HepG2 (cell line): Measurements from ENCODE around the gene CALR. TPM values are rescaled to one million over a fixed set of nuclear protein-coding genes. Genes with fewer than 3 reads are reported as not detected.

Experiments
- CREM ChIP-seq, 2 experiments: sonication (generic) in 1 of 2; formaldehyde crosslinking in 1 of 2; IDR thresholded peaks; 2 replicates each; pipeline versions ENCODE4 v1.4.0 to v1.6.1; 2016 to 2020; ENCODE audit warnings: antibody characterized with exemption in 1 of 2, mild to moderate bottlenecking in 1 of 2, missing genetic modification reagents in 1 of 2
- EHMT2 ChIP-seq: fragments of 200-600 bp; sonication (generic); IDR thresholded peaks from 2 replicates; pipeline ENCODE4 v1.7.0; 2017; ENCODE audit warnings: antibody characterized with exemption, low read depth, low read length, borderline replicate concordance
- GABPA ChIP-seq, 2 experiments: IDR thresholded peaks; 2 replicates each; pipeline ENCODE4 v1.6.1; 2011 to 2016; ENCODE audit warnings: low read depth in 2 of 2, low read length in 1 of 2, missing biosample characterization in 1 of 2, missing genetic modification characterization in 1 of 2
- GLI4 ChIP-seq: sonication (generic); formaldehyde crosslinking; IDR thresholded peaks from 2 replicates; pipeline ENCODE4 v1.5.1; 2020; ENCODE audit warnings: missing genetic modification reagents, mild to moderate bottlenecking, moderate library complexity, borderline replicate concordance
- HES4 ChIP-seq: sonication (generic); formaldehyde crosslinking; IDR thresholded peaks from 2 replicates; pipeline ENCODE4 v1.9.0; 2021; ENCODE audit warnings: mild to moderate bottlenecking, missing genetic modification reagents, borderline replicate concordance
- KLF16 ChIP-seq, 2 experiments: sonication (generic) in 1 of 2; formaldehyde crosslinking in 1 of 2; IDR thresholded peaks; 2 replicates each; pipeline versions ENCODE4 v1.6.1 to v1.8.0; 2016 to 2023; ENCODE audit warnings: missing genetic modification reagents in 2 of 2, missing compliant biosample characterization in 1 of 2
- MIER3 ChIP-seq: IDR thresholded peaks from 2 replicates; pipeline ENCODE4 v1.6.1; 2016; ENCODE audit warnings: missing compliant biosample characterization, borderline replicate concordance
- MLLT10 ChIP-seq: sonication (generic); formaldehyde crosslinking; IDR thresholded peaks from 2 replicates; pipeline ENCODE4 v1.4.0; 2020; ENCODE audit warnings: missing genetic modification reagents
- MTF2 ChIP-seq: sonication (generic); formaldehyde crosslinking; IDR thresholded peaks from 2 replicates; pipeline ENCODE4 v1.5.0; 2020; ENCODE audit warnings: missing genetic modification reagents, borderline replicate concordance
- NCOA2 ChIP-seq: sonication (generic); formaldehyde crosslinking; IDR thresholded peaks from 2 replicates; pipeline ENCODE4 v1.8.0; 2022; ENCODE audit warnings: inconsistent platforms
- PHF8 ChIP-seq: sonication (generic); formaldehyde crosslinking; IDR thresholded peaks from 2 replicates; pipeline ENCODE4 v1.5.0; 2020; ENCODE audit warnings: missing genetic modification reagents
- SPEN ChIP-seq: sonication (generic); formaldehyde crosslinking; IDR thresholded peaks from 2 replicates; pipeline ENCODE4 v1.5.1; 2020; ENCODE audit warnings: low read depth, mild to moderate bottlenecking, missing genetic modification reagents
- TCF12 ChIP-seq, 2 experiments: fragments of 450-650 bp in 1 of 2; sonication (generic) in 1 of 2; formaldehyde crosslinking in 1 of 2; IDR thresholded peaks; 2 replicates each; pipeline versions ENCODE4 v1.6.1 to v1.8.0; 2017 to 2022; ENCODE audit warnings: antibody characterized with exemption in 1 of 2, mild to moderate bottlenecking in 1 of 2, missing genetic modification reagents in 1 of 2, moderate library complexity in 1 of 2
- ZNF431 ChIP-seq: sonication (generic); formaldehyde crosslinking; IDR thresholded peaks from 2 replicates; pipeline ENCODE4 v1.9.0; 2022; ENCODE audit warnings: missing genetic modification reagents, low read depth, mild to moderate bottlenecking, borderline replicate concordance
- ZNF510 ChIP-seq: sonication (generic); formaldehyde crosslinking; IDR thresholded peaks from 2 replicates; pipeline ENCODE4 v1.4.0; 2020; ENCODE audit warnings: low read depth, mild to moderate bottlenecking, missing genetic modification reagents
- ZNF550 ChIP-seq: sonication (generic); formaldehyde crosslinking; IDR thresholded peaks from 2 replicates; pipeline ENCODE4 v1.4.0; 2020; ENCODE audit warnings: mild to moderate bottlenecking, missing genetic modification reagents, borderline replicate concordance
- ZNF747 ChIP-seq: sonication (generic); formaldehyde crosslinking; IDR thresholded peaks from 2 replicates; pipeline ENCODE4 v1.8.1; 2023; ENCODE audit warnings: missing genetic modification reagents, mild to moderate bottlenecking, borderline replicate concordance
- ZNF782 ChIP-seq: sonication (generic); formaldehyde crosslinking; IDR thresholded peaks from 2 replicates; pipeline ENCODE4 v1.4.0; 2020; ENCODE audit warnings: missing genetic modification reagents, mild to moderate bottlenecking, borderline replicate concordance
- ZNF839 ChIP-seq: sonication (generic); formaldehyde crosslinking; IDR thresholded peaks from 2 replicates; pipeline ENCODE4 v1.4.0; 2020; ENCODE audit warnings: missing genetic modification reagents, mild to moderate bottlenecking, borderline replicate concordance
- ZNF878 ChIP-seq: sonication (generic); formaldehyde crosslinking; IDR thresholded peaks from 2 replicates; pipeline ENCODE4 v1.8.1; 2023; ENCODE audit warnings: mild to moderate bottlenecking, missing genetic modification reagents, moderate library complexity
- ZSCAN22 ChIP-seq: sonication (generic); formaldehyde crosslinking; IDR thresholded peaks from 2 replicates; pipeline ENCODE4 v1.4.0; 2020; ENCODE audit warnings: mild to moderate bottlenecking, missing genetic modification reagents
- polyA plus RNA-seq, 8 experiments: library from polyadenylated mRNA; depleted of rRNA in 3 of 8; stranded (reverse) in 7 of 8; unstranded in 1 of 8; fragments of >200 nt; fragmentation: Illumina TruSeq in 4 of 8; extraction: Trizol in 4 of 8; gene quantifications; 2 replicates each; pipeline versions ENCODE4 v1.2.1 to v1.2.3, GENCODE V29; 2011 to 2016; ENCODE audit warnings: low read depth in 4 of 8, missing spikeins in 1 of 8, mixed read lengths in 1 of 8; ENCODE audit not compliant: insufficient read depth in 1 of 8
- total RNA-seq, 5 experiments: library from RNA; depleted of rRNA; stranded (reverse); fragments of >200 nt; fragmentation: Illumina TruSeq; extraction: Trizol; gene quantifications; 2 replicates each; pipeline ENCODE4 v1.2.3, GENCODE V29; 2016; ENCODE audit warnings: low read depth in 1 of 5
- TF ChIP-seq, protein P1 (sequence below): sonication (generic); formaldehyde crosslinking; IDR thresholded peaks from 2 replicates; pipeline ENCODE4 v1.8.0; 2022; ENCODE audit warnings: missing genetic modification reagents, mild to moderate bottlenecking, inconsistent platforms, borderline replicate concordance
- TF ChIP-seq, protein P2 (sequence below): sonication (generic); formaldehyde crosslinking; IDR thresholded peaks from 2 replicates; pipeline ENCODE4 v1.4.0; 2020; ENCODE audit warnings: missing genetic modification reagents
- TF ChIP-seq, protein P3 (sequence below): IDR thresholded peaks from 2 replicates; pipeline ENCODE4 v1.6.1; 2018; ENCODE audit warnings: missing genetic modification reagents

The CALR gene
- total and polyA plus RNA-seq, 2 of the 13 experiments (the other 11 are each of a cell fraction or from before 2014, with no cell fraction given), result 898 to 934 TPM

DNA sequence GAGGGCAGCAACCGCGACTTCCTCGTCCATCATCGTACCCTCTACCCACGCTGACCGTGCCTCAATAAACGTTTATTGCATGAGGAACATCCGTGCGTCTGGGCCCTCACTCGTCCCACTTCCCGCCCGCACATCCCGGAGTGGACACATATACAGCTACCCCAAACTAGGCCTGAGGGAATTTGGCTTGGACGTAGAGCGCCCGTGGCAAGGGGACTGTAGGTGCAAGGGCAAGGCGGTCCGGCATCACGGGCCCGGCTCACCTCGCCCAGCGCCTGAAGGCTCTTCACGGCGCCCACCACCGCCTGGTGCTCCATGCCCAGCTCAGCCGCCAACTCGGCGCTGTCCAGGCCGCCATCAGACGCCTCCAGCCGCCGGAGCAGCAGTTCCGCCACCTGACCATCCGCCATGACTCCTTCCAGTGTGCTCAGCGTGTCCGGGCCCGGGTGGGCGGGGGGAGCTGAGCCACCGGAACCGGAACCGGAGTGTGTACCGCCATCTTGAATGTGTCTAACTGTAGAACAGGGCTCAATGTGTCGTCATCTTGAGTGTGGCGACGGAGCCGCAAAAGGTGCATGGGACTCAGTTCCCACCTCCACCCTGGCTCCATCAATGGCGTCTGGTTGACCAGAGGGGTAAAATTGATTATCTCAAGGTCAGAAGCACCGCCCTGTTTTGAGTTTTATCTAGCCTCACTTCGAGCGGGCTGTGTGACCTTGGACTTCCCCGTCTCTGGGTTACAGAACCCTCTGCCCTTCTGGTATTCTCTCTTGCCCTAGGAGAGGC, 4.9 kb upstream of the CALR start, which contains the start of gene FARSA (continued):
- peak; percentile 83; the same call in 1 of the 2 replicates for TF ChIP-seq ZNF747 (CRISPR knock-in tag)
- peak; percentile 94; the same call in 1 of the 2 replicates for TF ChIP-seq ZNF510 (CRISPR knock-in tag)
- peak in 1 of 2 experiments; percentile 81; a peak in 1 of 4 replicates for TF ChIP-seq KLF16 (CRISPR knock-in tag; IDR thresholded peaks at IDR 0.05)
- peak; percentile 62; the same call in 1 of the 2 replicates for TF ChIP-seq ZNF782
- TF ChIP-seq NCOA2 (CRISPR knock-in tag), result 0 out of 2 replicates have a peak, but pooled peaks have one; percentile 38
- TF ChIP-seq, protein P1, sequence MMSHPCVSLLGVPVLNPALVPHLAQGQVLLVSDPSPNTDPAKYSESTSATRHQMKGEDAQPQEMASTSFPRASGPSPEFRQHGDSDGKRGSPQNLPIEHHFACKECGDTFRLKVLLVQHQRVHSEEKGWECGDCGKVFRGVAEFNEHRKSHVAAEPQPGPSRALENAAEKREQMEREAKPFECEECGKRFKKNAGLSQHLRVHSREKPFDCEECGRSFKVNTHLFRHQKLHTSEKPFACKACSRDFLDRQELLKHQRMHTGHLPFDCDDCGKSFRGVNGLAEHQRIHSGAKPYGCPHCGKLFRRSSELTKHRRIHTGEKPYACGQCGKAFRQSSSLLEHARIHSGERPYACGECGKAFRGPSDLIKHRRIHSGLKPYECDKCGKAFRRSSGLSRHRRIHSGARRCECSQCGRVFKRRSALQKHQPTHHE (CRISPR knock-in tag), result peak; percentile 77
- TF ChIP-seq PHF8, result peak; percentile 97
- TF ChIP-seq TCF12 (IDR thresholded peaks at IDR 0.05), result no peak
- TF ChIP-seq TCF12 (CRISPR knock-in tag; IDR thresholded peaks at IDR 0.05), result peak; percentile 76
- TF ChIP-seq ZNF550, result no peak; the same call in 1 of the 2 replicates
- TF ChIP-seq ZSCAN22 (CRISPR knock-in tag), result peak; percentile 90
- no peak for TF ChIP-seq MLLT10
- TF ChIP-seq ZNF839, result peak; percentile 84; the same call in 1 of the 2 replicates
- TF ChIP-seq CREM (IDR thresholded peaks at IDR 0.05), result peak; percentile 84
- no peak for TF ChIP-seq CREM (CRISPR knock-in tag; IDR thresholded peaks at IDR 0.05)
- TF ChIP-seq, protein P2, sequence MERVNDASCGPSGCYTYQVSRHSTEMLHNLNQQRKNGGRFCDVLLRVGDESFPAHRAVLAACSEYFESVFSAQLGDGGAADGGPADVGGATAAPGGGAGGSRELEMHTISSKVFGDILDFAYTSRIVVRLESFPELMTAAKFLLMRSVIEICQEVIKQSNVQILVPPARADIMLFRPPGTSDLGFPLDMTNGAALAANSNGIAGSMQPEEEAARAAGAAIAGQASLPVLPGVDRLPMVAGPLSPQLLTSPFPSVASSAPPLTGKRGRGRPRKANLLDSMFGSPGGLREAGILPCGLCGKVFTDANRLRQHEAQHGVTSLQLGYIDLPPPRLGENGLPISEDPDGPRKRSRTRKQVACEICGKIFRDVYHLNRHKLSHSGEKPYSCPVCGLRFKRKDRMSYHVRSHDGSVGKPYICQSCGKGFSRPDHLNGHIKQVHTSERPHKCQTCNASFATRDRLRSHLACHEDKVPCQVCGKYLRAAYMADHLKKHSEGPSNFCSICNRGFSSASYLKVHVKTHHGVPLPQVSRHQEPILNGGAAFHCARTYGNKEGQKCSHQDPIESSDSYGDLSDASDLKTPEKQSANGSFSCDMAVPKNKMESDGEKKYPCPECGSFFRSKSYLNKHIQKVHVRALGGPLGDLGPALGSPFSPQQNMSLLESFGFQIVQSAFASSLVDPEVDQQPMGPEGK, result peak; percentile 56
- TF ChIP-seq GABPA (IDR thresholded peaks at IDR 0.05; ENCODE audit: low read depth, low read length), result peak; percentile 93
- TF ChIP-seq GABPA (CRISPR knock-in tag; IDR thresholded peaks at IDR 0.05; ENCODE audit: low read depth), result peak; percentile 99
- peak; percentile 73; the same call in 1 of the 2 replicates for TF ChIP-seq EHMT2
- peak; percentile 22; the same call in 1 of the 2 replicates for TF ChIP-seq MIER3 (CRISPR knock-in tag)
- TF ChIP-seq ZNF878 (CRISPR knock-in tag), result no peak
- no peak for TF ChIP-seq MTF2 (CRISPR knock-in tag)
- 0 out of 2 replicates have a peak, but pooled peaks have one; percentile 87 for TF ChIP-seq HES4 (CRISPR knock-in tag)
- TF ChIP-seq ZNF431 (CRISPR knock-in tag), result peak; percentile 87; the same call in 1 of the 2 replicates
- peak; percentile 56; the same call in 1 of the 2 replicates for TF ChIP-seq SPEN
- TF ChIP-seq GLI4 (CRISPR knock-in tag), result no peak
- TF ChIP-seq, protein P3, sequence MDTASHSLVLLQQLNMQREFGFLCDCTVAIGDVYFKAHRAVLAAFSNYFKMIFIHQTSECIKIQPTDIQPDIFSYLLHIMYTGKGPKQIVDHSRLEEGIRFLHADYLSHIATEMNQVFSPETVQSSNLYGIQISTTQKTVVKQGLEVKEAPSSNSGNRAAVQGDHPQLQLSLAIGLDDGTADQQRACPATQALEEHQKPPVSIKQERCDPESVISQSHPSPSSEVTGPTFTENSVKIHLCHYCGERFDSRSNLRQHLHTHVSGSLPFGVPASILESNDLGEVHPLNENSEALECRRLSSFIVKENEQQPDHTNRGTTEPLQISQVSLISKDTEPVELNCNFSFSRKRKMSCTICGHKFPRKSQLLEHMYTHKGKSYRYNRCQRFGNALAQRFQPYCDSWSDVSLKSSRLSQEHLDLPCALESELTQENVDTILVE (CRISPR knock-in tag), result peak; percentile 41; the same call in 1 of the 2 replicates
